ENCODE results near the gene TPD52L2.
A peak's percentile ranks its signal among the peaks of the same experiment; 100 is the strongest.

The TPD52L2 gene

DNA sequence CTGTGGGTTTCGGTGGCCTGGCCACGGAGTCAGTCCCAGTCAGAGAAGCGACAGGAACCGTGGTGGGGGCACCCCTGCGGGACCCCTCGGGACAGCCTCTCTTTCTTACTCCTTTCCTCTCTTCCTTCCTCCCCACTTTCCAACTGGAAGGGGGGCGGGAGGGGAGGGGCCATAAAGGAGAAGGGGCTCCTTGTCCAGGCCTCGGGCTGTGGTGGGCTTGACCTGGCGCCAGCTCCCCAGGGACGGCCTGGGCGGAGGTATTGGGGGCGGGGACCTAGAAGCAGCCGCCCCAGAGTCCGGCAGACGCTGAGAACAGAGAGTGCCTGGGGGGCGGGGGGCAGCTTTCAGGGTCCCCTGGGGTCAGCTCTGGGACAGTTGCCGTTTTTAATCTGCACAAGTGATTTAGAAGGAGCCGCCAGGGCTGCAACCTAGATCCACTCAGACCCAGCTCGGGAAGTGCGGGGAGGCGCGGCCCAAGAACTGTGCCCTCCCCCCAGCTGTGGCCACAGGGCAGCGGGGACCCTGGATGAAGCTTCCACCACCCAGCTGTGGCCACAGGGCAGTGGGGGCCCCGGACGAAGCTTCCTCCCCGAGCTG is 10.2 kb upstream of the TPD52L2 start:
- Histone ChIP-seq H3K27me3 (no peaks in the 10 kb centered on the region), H3K9ac (peak overlapping the region; percentile 71), H3K9me3 (0 out of 2 replicates have a peak, but pooled peaks cover 2% of the 10 kb centered on the region), H3K36me3 (no peaks in the 10 kb centered on the region), H4K20me1 (no peaks in the 10 kb centered on the region), H3K4me3 (peak overlapping the region; percentile 49), H3K4me2 (peak overlapping the region; percentile 97), H3K27ac (peak overlapping the region; percentile 81), H3K4me1 (peaks cover 77% of the 10 kb centered on the region)
- TF ChIP-seq Cebpa-rat (IDR thresholded peaks at IDR 0.05) = no peak

- H3K27ac ChIP-seq = peak overlapping the region; percentile 81
- H3K9me3 ChIP-seq = no peaks in the 10 kb centered on the region
- peak overlapping the region; percentile 49 for H3K4me3 ChIP-seq
- no peaks in the 10 kb centered on the region for H3K27me3 ChIP-seq
- H3K4me2 ChIP-seq = peak overlapping the region; percentile 97
- H3K36me3 ChIP-seq = no peaks in the 10 kb centered on the region
- no peak for TF ChIP-seq Cebpa-rat (IDR thresholded peaks at IDR 0.05)
- H3K4me1 ChIP-seq = peaks cover 82% of the 10 kb centered on the region
- H3K9ac ChIP-seq = peak overlapping the region; percentile 71
- H4K20me1 ChIP-seq = no peaks in the 10 kb centered on the region
Measured at GRCh38 chr20:63855363-63856097, 9.5 kb upstream of the TPD52L2 start.

- Histone ChIP-seq H4K20me1 (no peaks in the 10 kb centered on the region), H3K9ac (no peak overlapping the region), H3K9me3 (no peaks in the 10 kb centered on the region), H3K4me2 (peak overlapping the region; percentile 97), H3K4me3 (no peak overlapping the region), H3K27ac (0 out of 2 replicates have a peak overlapping the region, but pooled peaks have one; percentile 26), H3K4me1 (peaks cover 82% of the 10 kb centered on the region), H3K27me3 (no peaks in the 10 kb centered on the region), H3K36me3 (peaks cover 4% of the 10 kb centered on the region; the same call in 1 of the 2 replicates)
- no peak for TF ChIP-seq Cebpa-rat (IDR thresholded peaks at IDR 0.05)
Measured at GRCh38 chr20:63856098-63856511, 9.0 kb upstream of the TPD52L2 start.

DNA sequence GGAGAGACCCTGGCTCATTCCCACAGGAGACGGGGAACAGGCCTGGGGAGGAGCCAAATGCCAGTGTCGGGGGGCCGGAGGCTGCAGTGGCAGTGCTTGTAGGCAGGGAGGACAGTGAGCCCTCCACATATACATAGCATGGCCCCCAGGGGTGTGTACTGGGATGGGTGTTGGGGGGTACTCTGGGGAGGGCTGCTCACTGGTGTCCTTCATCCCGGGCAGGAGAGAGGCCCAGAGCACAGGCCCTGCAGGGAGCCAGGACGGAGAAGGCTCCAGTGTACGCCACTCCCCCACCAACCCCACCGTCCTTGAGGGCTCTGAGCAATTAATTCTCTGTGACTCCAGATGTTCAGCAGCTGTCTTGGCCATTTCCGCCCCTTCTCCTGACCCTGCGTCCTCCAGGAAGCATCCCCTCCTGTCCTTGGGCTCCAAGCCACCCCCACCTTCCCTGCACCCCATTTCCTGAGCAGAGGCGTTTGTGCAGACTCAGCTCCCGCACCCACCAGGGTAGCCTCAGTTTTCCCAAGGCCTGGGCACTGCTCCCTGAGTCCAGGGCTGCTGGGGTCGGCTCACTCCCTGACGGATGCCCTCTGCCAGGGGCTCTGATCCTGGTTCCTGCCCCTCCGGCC is 7.2 kb upstream of the TPD52L2 start:
- H3K27me3 ChIP-seq = no peaks in the 10 kb centered on the region
- H3K9ac ChIP-seq = peak overlapping the region; percentile 72
- peak overlapping the region; percentile 90 for H3K27ac ChIP-seq
- peaks cover 20% of the 10 kb centered on the region for H3K36me3 ChIP-seq
- peak overlapping the region; percentile 97 for H3K4me2 ChIP-seq
- peaks cover 82% of the 10 kb centered on the region for H3K4me1 ChIP-seq
- no peaks in the 10 kb centered on the region for H3K9me3 ChIP-seq
- H3K4me3 ChIP-seq = peak overlapping the region; percentile 54; the same call in 1 of the 2 replicates
- H4K20me1 ChIP-seq = no peaks in the 10 kb centered on the region
- TF ChIP-seq Cebpa-rat (IDR thresholded peaks at IDR 0.05) = no peak

- H3K9ac ChIP-seq = peak overlapping the region; percentile 72
- H3K4me2 ChIP-seq = peak overlapping the region; percentile 97
- no peaks in the 10 kb centered on the region for H4K20me1 ChIP-seq
- H3K36me3 ChIP-seq = peaks cover 20% of the 10 kb centered on the region
- H3K4me1 ChIP-seq = peaks cover 86% of the 10 kb centered on the region
- H3K27ac ChIP-seq = peak overlapping the region; percentile 90
- H3K27me3 ChIP-seq = no peaks in the 10 kb centered on the region
- H3K9me3 ChIP-seq = no peaks in the 10 kb centered on the region
- no peak for TF ChIP-seq Cebpa-rat (IDR thresholded peaks at IDR 0.05)
- H3K4me3 ChIP-seq = peak overlapping the region; percentile 54
Measured at GRCh38 chr20:63858393-63859165, 6.5 kb upstream of the TPD52L2 start.

GRCh38 chr20:63859166-63859699 is 5.8 kb upstream of the TPD52L2 start:
- Histone ChIP-seq H3K9ac (peak overlapping the region; percentile 72), H3K27ac (peak overlapping the region; percentile 90), H4K20me1 (no peaks in the 10 kb centered on the region), H3K4me1 (peaks cover 84% of the 10 kb centered on the region), H3K36me3 (peaks cover 20% of the 10 kb centered on the region), H3K4me2 (peak overlapping the region; percentile 97), H3K27me3 (no peaks in the 10 kb centered on the region), H3K4me3 (peak overlapping the region; percentile 54), H3K9me3 (no peaks in the 10 kb centered on the region)
- TF ChIP-seq Cebpa-rat (IDR thresholded peaks at IDR 0.05) = no peak

- peak overlapping the region; percentile 17; the same call in 1 of the 2 replicates for H3K4me2 ChIP-seq
- H3K27ac ChIP-seq = peak overlapping the region; percentile 54
- H3K4me3 ChIP-seq = no peak overlapping the region
- no peaks in the 10 kb centered on the region for H3K9me3 ChIP-seq
- peaks cover 71% of the 10 kb centered on the region for H3K4me1 ChIP-seq
- no peaks in the 10 kb centered on the region for H3K27me3 ChIP-seq
- H4K20me1 ChIP-seq = peaks cover 2% of the 10 kb centered on the region
- peak overlapping the region; percentile 43; the same call in 1 of the 2 replicates for H3K9ac ChIP-seq
- no peak for TF ChIP-seq Cebpa-rat (IDR thresholded peaks at IDR 0.05)
- H3K36me3 ChIP-seq = peaks cover 20% of the 10 kb centered on the region
Measured at GRCh38 chr20:63860325-63861051, 4.6 kb upstream of the TPD52L2 start.

- Histone ChIP-seq H3K4me1 (peaks cover 69% of the 10 kb centered on the region), H3K27ac (peak within 1 kb of the TSS; percentile 54), H4K20me1 (peaks cover 11% of the 10 kb centered on the region), H3K9me3 (no peaks in the 10 kb centered on the region), H3K9ac (peak within 1 kb of the TSS; percentile 43; the same call in 1 of the 2 replicates), H3K27me3 (no peaks in the 10 kb centered on the region), H3K36me3 (peaks cover 20% of the 10 kb centered on the region), H3K4me2 (peak within 1 kb of the TSS; percentile 17; the same call in 1 of the 2 replicates), H3K4me3 (no peak within 1 kb of the TSS)
- TF ChIP-seq Cebpa-rat (IDR thresholded peaks at IDR 0.05) = no peak
Measured at GRCh38 chr20:63861365-63861934, 3.6 kb upstream of the TPD52L2 start, which contains the start of gene ABHD16B. ABHD16B (plus strand) TSS chr20:63861498; CDS start chr20:63861541, 43 bp downstream.
